Keratinocyte (primary cell): ENCODE results near the gene NAPA. TPM values are rescaled to one million over a fixed set of nuclear protein-coding genes. Genes with fewer than 3 reads are reported as not detected.

Source experiments
- DNase-seq: peaks from one replicate; pipeline ENCODE4 v3.0.0-alpha.2; 2011; ENCODE audit warnings: low read depth, missing footprints, low spot score
- FAIRE-seq: peaks from 2 replicates; lab custom pipeline; 2011; peaks lifted over from hg19 to GRCh38; lab: Jason Lieb, UNC
- H2AFZ ChIP-seq: 2 replicates; pipeline ENCODE4 v1.6.0; 2012; ENCODE audit warnings: low read length, control low read depth, inconsistent platforms; ENCODE audit not compliant: control insufficient read depth
- H3K27ac ChIP-seq: 2 replicates; pipeline ENCODE4 v1.5.1; 2011; ENCODE audit warnings: low read length; ENCODE audit not compliant: control insufficient read depth, insufficient read depth
- H3K27me3 ChIP-seq: 3 replicates; pipeline ENCODE4 v1.6.0; 2011; ENCODE audit warnings: low read length; ENCODE audit not compliant: control insufficient read depth, insufficient read depth; ENCODE audit errors: extremely low read depth
- H3K36me3 ChIP-seq, 2 experiments: 2 replicates in 1 of 2; 3 replicates in 1 of 2; pipeline ENCODE4 v1.5.1; 2011; ENCODE audit warnings: low read length in 2 of 2, mild to moderate bottlenecking in 1 of 2; ENCODE audit not compliant: control insufficient read depth in 2 of 2, insufficient read depth in 2 of 2; ENCODE audit errors: extremely low read depth in 1 of 2
- H3K4me1 ChIP-seq: 3 replicates; pipeline ENCODE4 v1.5.1; 2011; ENCODE audit warnings: low read length; ENCODE audit not compliant: control insufficient read depth, insufficient read depth; ENCODE audit errors: extremely low read depth
- H3K4me2 ChIP-seq: 3 replicates; pipeline ENCODE4 v1.6.0; 2011; ENCODE audit warnings: low read depth, low read length; ENCODE audit not compliant: control insufficient read depth, insufficient read depth; ENCODE audit errors: extremely low read depth
- H3K4me3 ChIP-seq, 3 experiments: fragments of 200-600 bp in 1 of 3; sonication (generic) in 1 of 3; 2 replicates in 2 of 3; 3 replicates in 1 of 3; pipeline ENCODE4 v1.5.1; 2011 to 2016; ENCODE audit warnings: low read length in 3 of 3, mild to moderate bottlenecking in 3 of 3, control low read depth in 2 of 3, inconsistent platforms in 1 of 3, low read depth in 1 of 3, mixed read lengths in 1 of 3, mixed run types in 1 of 3, moderate library complexity in 1 of 3; ENCODE audit not compliant: control insufficient read depth in 2 of 3, insufficient read depth in 2 of 3; ENCODE audit errors: extremely low read depth in 1 of 3
- H3K79me2 ChIP-seq: 2 replicates; pipeline ENCODE4 v1.6.0; 2012; ENCODE audit warnings: low read length; ENCODE audit not compliant: control insufficient read depth, insufficient read depth
- H3K9ac ChIP-seq: 3 replicates; pipeline ENCODE4 v1.6.0; 2011; ENCODE audit warnings: low read length; ENCODE audit not compliant: control insufficient read depth, insufficient read depth; ENCODE audit errors: extremely low read depth
- H3K9me1 ChIP-seq: 3 replicates; pipeline ENCODE4 v1.6.0; 2011; ENCODE audit warnings: low read length; ENCODE audit not compliant: control insufficient read depth, insufficient read depth; ENCODE audit errors: extremely low read depth
- H3K9me3 ChIP-seq: 2 replicates; pipeline ENCODE4 v1.5.1; 2012; ENCODE audit warnings: low read depth, low read length; ENCODE audit not compliant: control insufficient read depth
- H4K20me1 ChIP-seq: 3 replicates; pipeline ENCODE4 v1.6.0; 2011; ENCODE audit warnings: low read length; ENCODE audit not compliant: control insufficient read depth, insufficient read depth; ENCODE audit errors: extremely low read depth
- CTCF ChIP-seq, 3 experiments: IDR thresholded peaks in 1 of 3; conservative IDR thresholded peaks in 1 of 3; optimal IDR thresholded peaks in 1 of 3; 2 replicates in 2 of 3; 3 replicates in 1 of 3; pipeline versions ENCODE3 to v1.5.1; 2011; ENCODE audit warnings: low read length in 3 of 3, mild to moderate bottlenecking in 3 of 3, moderate library complexity in 2 of 3, control low read depth in 1 of 3, inconsistent platforms in 1 of 3; ENCODE audit not compliant: insufficient read depth in 2 of 3; ENCODE audit errors: extremely low read depth in 1 of 3
- EZH2 ChIP-seq: IDR thresholded peaks from one replicate; pipeline ENCODE4 v1.6.1; 2012; ENCODE audit warnings: inconsistent platforms, mild to moderate bottlenecking, low read length, moderate library complexity
- dilution Hi-C: fragments of 300-500 bp; cut with MboI; formaldehyde crosslinking; loops from one replicate; pipeline ENCODE4 v1.7.0; 2020; ENCODE audit warnings: low sequenced_read_pairs; ENCODE audit not compliant: extremely low pct_ligation_motif_present
- polyA plus RNA-seq, 5 experiments: library from polyadenylated mRNA; depleted of rRNA in 3 of 5; stranded (reverse) in 3 of 5; stranded (forward) in 1 of 5; unstranded in 1 of 5; fragments of >200 nt; gene quantifications; 1 replicate in 1 of 5; 2 replicates in 3 of 5; 3 replicates in 1 of 5; pipeline versions ENCODE4 v1.2.1 to v1.2.3, GENCODE V29; 2011 to 2012; ENCODE audit warnings: missing spikeins in 2 of 5, low read depth in 1 of 5, low replicate concordance in 1 of 5

The NAPA gene
- polyA plus RNA-seq, 1 donor (not counting 4 experiments of a cell fraction or from before 2014, with no cell fraction given) = 89.0 TPM

GRCh38 chr19:47469719-47470118, 45.1 kb downstream of the NAPA start:
- dilution Hi-C loops = no loop called here
- FAIRE-seq (no peak), DNase-seq (no peak)

GRCh38 chr19:47469363-47469700, 45.5 kb downstream of the NAPA start:
- peaks cover 43% of the 10 kb centered on the region for H3K27me3 ChIP-seq
- no peaks in the 10 kb centered on the region for H3K9me1 ChIP-seq
- no peaks in the 10 kb centered on the region for H4K20me1 ChIP-seq
- no peaks in the 10 kb centered on the region for H3K36me3 ChIP-seq
- no peaks in the 10 kb centered on the region for H3K79me2 ChIP-seq
- no peak for FAIRE-seq
- no peak overlapping the region for H3K4me3 ChIP-seq
- H3K27ac ChIP-seq = no peak overlapping the region
- H3K9me3 ChIP-seq = no peaks in the 10 kb centered on the region
- dilution Hi-C loops = no loop called here
- DNase-seq = no peak
- H3K4me2 ChIP-seq = no peak overlapping the region
- H3K4me1 ChIP-seq = no peaks in the 10 kb centered on the region
- no peak overlapping the region for H3K9ac ChIP-seq
- TF ChIP-seq EZH2 (no peak), CTCF (optimal IDR thresholded peaks at IDR 0.05 in 1 of 3, IDR thresholded peaks at IDR 0.05 in 1 of 3, conservative IDR thresholded peaks at IDR 0.05 in 1 of 3; ENCODE audit: extremely low read depth in 1 of 3, insufficient read depth in 2 of 3, low read length in 3 of 3) (no peak)
- no peak overlapping the region for H2AFZ ChIP-seq

More at GRCh38 chr19:47469719-47470118, 45.1 kb downstream of the NAPA start:
- Histone ChIP-seq H3K4me1 (no peaks in the 10 kb centered on the region), H3K9me3 (no peaks in the 10 kb centered on the region), H4K20me1 (no peaks in the 10 kb centered on the region), H3K27me3 (peaks cover 43% of the 10 kb centered on the region), H3K79me2 (no peaks in the 10 kb centered on the region), H3K36me3 (no peaks in the 10 kb centered on the region), H3K27ac (no peak overlapping the region), H2AFZ (no peak overlapping the region), H3K4me2 (no peak overlapping the region), H3K9ac (no peak overlapping the region), H3K4me3 (no peak overlapping the region), H3K9me1 (no peaks in the 10 kb centered on the region)
- TF ChIP-seq EZH2 (peak; percentile 18), CTCF (optimal IDR thresholded peaks at IDR 0.05 in 1 of 3, IDR thresholded peaks at IDR 0.05 in 1 of 3, conservative IDR thresholded peaks at IDR 0.05 in 1 of 3; ENCODE audit: extremely low read depth in 1 of 3, insufficient read depth in 2 of 3, low read length in 3 of 3) (no peak)
